HepG2 (cell line): ENCODE data around the gene TBC1D20. TPM values are rescaled to one million over a fixed set of nuclear protein-coding genes. Genes with fewer than 3 reads are reported as not detected.

Source experiments
- ASH2L ChIP-seq: fragments of 300-600, 200-600 bp; sonication (generic); IDR thresholded peaks from 2 replicates; pipeline ENCODE4 v1.7.0; 2017; ENCODE audit warnings: low read depth, mild to moderate bottlenecking, moderate library complexity, mixed read lengths, low read length; ENCODE audit not compliant: insufficient read length
- BCL6 ChIP-seq: IDR thresholded peaks from 2 replicates; pipeline ENCODE4 v1.6.1; 2016; ENCODE audit warnings: missing genetic modification reagents, missing compliant biosample characterization
- BRCA1 ChIP-seq: sonication (generic); formaldehyde crosslinking; IDR thresholded peaks from 2 replicates; pipeline ENCODE4 v1.4.0; 2020; ENCODE audit warnings: missing genetic modification reagents
- DNMT3B ChIP-seq: conservative IDR thresholded peaks from 2 replicates; pipeline ENCODE4 v1.6.1; 2016; ENCODE audit warnings: missing biosample characterization, control low read depth
- EZH2 ChIP-seq: conservative IDR thresholded peaks from 2 replicates; pipeline ENCODE4 v1.6.1; 2012; ENCODE audit warnings: mild to moderate bottlenecking, low read depth, low read length, moderate library complexity
- HNRNPLL ChIP-seq: fragments of 200-400 bp; formaldehyde crosslinking; IDR thresholded peaks from 2 replicates; pipeline ENCODE4 v1.6.1; 2017; ENCODE audit warnings: mild to moderate bottlenecking, low read depth, low read length; ENCODE audit not compliant: poor library complexity, severe bottlenecking
- KDM2A ChIP-seq: sonication (generic); formaldehyde crosslinking; IDR thresholded peaks from 2 replicates; pipeline ENCODE4 v1.4.0; 2020; ENCODE audit warnings: low read depth, missing genetic modification reagents, borderline replicate concordance
- MED1 ChIP-seq: sonication (generic); formaldehyde crosslinking; IDR thresholded peaks from 2 replicates; pipeline ENCODE4 v1.4.0; 2020; ENCODE audit warnings: missing genetic modification reagents
- NAIF1 ChIP-seq: sonication (generic); formaldehyde crosslinking; IDR thresholded peaks from 2 replicates; pipeline ENCODE4 v1.5.0; 2020; ENCODE audit warnings: mild to moderate bottlenecking, missing genetic modification reagents, borderline replicate concordance
- NCOA1 ChIP-seq: sonication (generic); formaldehyde crosslinking; IDR thresholded peaks from 2 replicates; pipeline ENCODE4 v1.9.0; 2021; ENCODE audit warnings: missing genetic modification reagents
- ONECUT2 ChIP-seq: sonication (generic); formaldehyde crosslinking; IDR thresholded peaks from 2 replicates; pipeline ENCODE4 v1.4.0; 2020; ENCODE audit warnings: missing genetic modification reagents
- PHF20 ChIP-seq: sonication (generic); formaldehyde crosslinking; IDR thresholded peaks from 2 replicates; pipeline ENCODE4 v1.5.0; 2020; ENCODE audit warnings: mild to moderate bottlenecking, missing genetic modification reagents
- PHF5A ChIP-seq: IDR thresholded peaks from one replicate; pipeline ENCODE4 v1.6.1; 2018; ENCODE audit warnings: low read depth, missing genetic modification reagents; ENCODE audit not compliant: unreplicated experiment
- POGZ ChIP-seq: sonication (generic); formaldehyde crosslinking; IDR thresholded peaks from 2 replicates; pipeline ENCODE4 v1.4.0; 2020; ENCODE audit warnings: mild to moderate bottlenecking, missing genetic modification reagents
- PTBP1 ChIP-seq: fragments of 200-400 bp; formaldehyde crosslinking; IDR thresholded peaks from 2 replicates; pipeline ENCODE4 v1.6.1; 2018; ENCODE audit warnings: low read length, low read depth; ENCODE audit not compliant: poor library complexity, severe bottlenecking
- SMAD9 ChIP-seq: sonication (generic); formaldehyde crosslinking; IDR thresholded peaks from 2 replicates; pipeline ENCODE4 v1.5.1; 2020; ENCODE audit warnings: mild to moderate bottlenecking, missing genetic modification reagents
- SOX5 ChIP-seq: IDR thresholded peaks from 2 replicates; pipeline ENCODE4 v1.6.1; 2016; ENCODE audit warnings: borderline replicate concordance
- SP4 ChIP-seq: sonication (generic); formaldehyde crosslinking; IDR thresholded peaks from 2 replicates; pipeline ENCODE4 v1.8.1; 2023; ENCODE audit warnings: mild to moderate bottlenecking, missing genetic modification reagents
- THAP11 ChIP-seq: IDR thresholded peaks from 2 replicates; pipeline ENCODE4 v1.6.1; 2016; ENCODE audit warnings: missing biosample characterization, missing genetic modification reagents
- ZBTB26 ChIP-seq: IDR thresholded peaks from 2 replicates; pipeline ENCODE4 v1.6.1; 2016; ENCODE audit warnings: missing compliant biosample characterization, missing genetic modification reagents, borderline replicate concordance
- ZFP1 ChIP-seq: IDR thresholded peaks from 2 replicates; pipeline ENCODE4 v1.6.1; 2016
- ZNF232 ChIP-seq: sonication (generic); formaldehyde crosslinking; IDR thresholded peaks from 2 replicates; pipeline ENCODE4 v1.4.0; 2020; ENCODE audit warnings: missing genetic modification reagents, borderline replicate concordance
- ZNF329 ChIP-seq: sonication (generic); formaldehyde crosslinking; IDR thresholded peaks from 2 replicates; pipeline ENCODE4 v1.9.0; 2021; ENCODE audit warnings: low read depth, mild to moderate bottlenecking, missing genetic modification reagents
- ZNF713 ChIP-seq: sonication (generic); formaldehyde crosslinking; IDR thresholded peaks from 2 replicates; pipeline ENCODE4 v1.4.0; 2020; ENCODE audit warnings: mild to moderate bottlenecking, missing genetic modification reagents
- ZNF766 ChIP-seq: sonication (generic); formaldehyde crosslinking; IDR thresholded peaks from 2 replicates; pipeline ENCODE4 v1.5.0; 2020; ENCODE audit warnings: missing genetic modification reagents, borderline replicate concordance
- polyA plus RNA-seq, 8 experiments: library from polyadenylated mRNA; depleted of rRNA in 3 of 8; stranded (reverse) in 7 of 8; unstranded in 1 of 8; fragments of >200 nt; fragmentation: Illumina TruSeq in 4 of 8; extraction: Trizol in 4 of 8; gene quantifications; 2 replicates each; pipeline versions ENCODE4 v1.2.1 to v1.2.3, GENCODE V29; 2011 to 2016; ENCODE audit warnings: low read depth in 4 of 8, missing spikeins in 1 of 8, mixed read lengths in 1 of 8; ENCODE audit not compliant: insufficient read depth in 1 of 8
- total RNA-seq, 5 experiments: library from RNA; depleted of rRNA; stranded (reverse); fragments of >200 nt; fragmentation: Illumina TruSeq; extraction: Trizol; gene quantifications; 2 replicates each; pipeline ENCODE4 v1.2.3, GENCODE V29; 2016; ENCODE audit warnings: low read depth in 1 of 5

Gene TBC1D20
- total and polyA plus RNA-seq, 2 of the 13 experiments (the other 11 are each of a cell fraction or from before 2014, with no cell fraction given), result 36.6 to 47.1 TPM

- TF ChIP-seq NCOA1, result no peak
- peak; percentile 64; the same call in 1 of the 2 replicates for TF ChIP-seq THAP11 (CRISPR knock-in tag)
- TF ChIP-seq PTBP1, result no peak
- TF ChIP-seq DNMT3B (CRISPR knock-in tag), result no peak
- peak; percentile 45; the same call in 1 of the 2 replicates for TF ChIP-seq PHF20 (CRISPR knock-in tag)
- TF ChIP-seq ZBTB26 (CRISPR knock-in tag), result 0 out of 2 replicates have a peak, but pooled peaks have one; percentile 4
- TF ChIP-seq SMAD9 (CRISPR knock-in tag), result peak; percentile 21; the same call in 1 of the 2 replicates
- TF ChIP-seq POGZ (CRISPR knock-in tag), result peak; percentile 26; the same call in 1 of the 2 replicates
- peak; percentile 38; the same call in 1 of the 2 replicates for TF ChIP-seq BCL6 (CRISPR knock-in tag)
- peak; percentile 28; the same call in 1 of the 2 replicates for TF ChIP-seq SOX5 (CRISPR knock-in tag)
- TF ChIP-seq KDM2A (CRISPR knock-in tag), result peak; percentile 84
- TF ChIP-seq ASH2L, result peak; percentile 81
- TF ChIP-seq ONECUT2, result 0 out of 2 replicates have a peak, but pooled peaks have one; percentile 14
- 0 out of 2 replicates have a peak, but pooled peaks have one; percentile 36 for TF ChIP-seq BRCA1
- TF ChIP-seq ZNF713 (CRISPR knock-in tag), result no peak
- no peak for TF ChIP-seq ZNF329 (CRISPR knock-in tag)
- TF ChIP-seq PHF5A (CRISPR knock-in tag), result peak; percentile 40
- peak; percentile 99 for TF ChIP-seq NAIF1 (CRISPR knock-in tag)
- TF ChIP-seq MED1 (CRISPR knock-in tag), result peak; percentile 80
- TF ChIP-seq EZH2, result no peak
- TF ChIP-seq SP4 (CRISPR knock-in tag), result peak; percentile 77
- TF ChIP-seq ZNF766, result no peak
- TF ChIP-seq ZNF232 (CRISPR knock-in tag), result peak; percentile 81; the same call in 1 of the 2 replicates
- TF ChIP-seq ZFP1, result peak; percentile 41; the same call in 1 of the 2 replicates
- TF ChIP-seq HNRNPLL, result peak; percentile 100
These were observed at the start of gene TBC1D20 (continued) for GRCh38 chr20:462199-462991.
